ENCODE data around the gene IL4I1. TPM values are rescaled to one million over a fixed set of nuclear protein-coding genes. Genes with fewer than 3 reads are reported as not detected.

The IL4I1 gene
- total RNA-seq, 1 experiment from 2014 or later, result not detected

- H3K9me3 Mint-ChIP-seq (ENCODE audit: unreplicated experiment), result no peaks in the 10 kb centered on the region
- CTCF ChIA-PET, result no interaction called here
- intact Hi-C loops (cut with micrococcal nuclease), result no loop called here
Measured at GRCh38 chr19:49873834-49874233, 22.9 kb downstream of the IL4I1 start.

DNA sequence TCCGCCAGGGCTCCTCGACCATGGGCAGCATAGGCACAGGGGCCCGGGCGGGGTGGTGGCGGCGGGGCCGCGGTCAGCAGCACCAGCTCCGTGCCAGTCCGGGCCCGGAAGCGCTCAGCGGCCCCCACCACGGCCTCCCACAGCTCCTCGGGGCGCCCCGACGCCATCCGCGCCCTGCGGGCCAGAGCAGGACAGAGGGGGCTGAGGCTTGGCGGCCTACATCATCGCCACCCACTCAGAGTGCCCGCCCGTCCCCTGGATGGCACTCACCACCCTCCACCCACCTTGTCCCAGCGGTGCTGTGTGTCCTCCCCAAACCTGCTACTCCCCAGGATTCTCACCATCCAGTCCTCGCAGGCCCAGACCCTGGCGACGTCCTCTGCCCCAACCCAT lies 23.6 kb downstream of the IL4I1 start:
- intact Hi-C loops (cut with micrococcal nuclease), result no loop called here
- ChIA-PET POLR2A (interaction anchor here (0.6 kb wide), 1 partner anchor 132 kb away, joined by 3 read pairs; no protein-coding TSS in a partner anchor), CTCF (no interaction called here)
- BruUV-seq (replicated peaks), result no TSS peak
- H3K9me3 Mint-ChIP-seq (ENCODE audit: unreplicated experiment), result no peaks in the 10 kb centered on the region
- peaks cover 29% of the 10 kb centered on the region for H3K36me3 Mint-ChIP-seq (ENCODE audit: insufficient read depth, unreplicated experiment)
- no peaks in the 10 kb centered on the region for H3K27me3 Mint-ChIP-seq (ENCODE audit: insufficient read depth, unreplicated experiment)
- no peak overlapping the region for H3K27ac Mint-ChIP-seq (ENCODE audit: low read depth, unreplicated experiment)
- DNase-seq (ENCODE audit: unreplicated experiment), result no peak
- peaks cover 6% of the 10 kb centered on the region for H3K4me1 Mint-ChIP-seq (ENCODE audit: insufficient read depth, unreplicated experiment)
- H3K4me3 Mint-ChIP-seq (ENCODE audit: unreplicated experiment), result no peak overlapping the region
- TF ChIP-seq CTCF (IDR thresholded peaks at IDR 0.05; ENCODE audit: unreplicated experiment), result no peak

More at GRCh38 chr19:49873834-49874233, 22.9 kb downstream of the IL4I1 start:
- no peak overlapping the region for H3K27ac Mint-ChIP-seq (ENCODE audit: low read depth, unreplicated experiment)
- BruUV-seq (replicated peaks), result no TSS peak
- no peak overlapping the region for H3K4me3 Mint-ChIP-seq (ENCODE audit: unreplicated experiment)
- H3K36me3 Mint-ChIP-seq (ENCODE audit: insufficient read depth, unreplicated experiment), result peaks cover 36% of the 10 kb centered on the region
- TF ChIP-seq CTCF (IDR thresholded peaks at IDR 0.05; ENCODE audit: unreplicated experiment), result no peak
- DNase-seq (ENCODE audit: unreplicated experiment), result no peak
- peaks cover 7% of the 10 kb centered on the region for H3K4me1 Mint-ChIP-seq (ENCODE audit: insufficient read depth, unreplicated experiment)
- H3K27me3 Mint-ChIP-seq (ENCODE audit: insufficient read depth, unreplicated experiment), result no peaks in the 10 kb centered on the region
- POLR2A ChIA-PET, result no interaction called here

DNA sequence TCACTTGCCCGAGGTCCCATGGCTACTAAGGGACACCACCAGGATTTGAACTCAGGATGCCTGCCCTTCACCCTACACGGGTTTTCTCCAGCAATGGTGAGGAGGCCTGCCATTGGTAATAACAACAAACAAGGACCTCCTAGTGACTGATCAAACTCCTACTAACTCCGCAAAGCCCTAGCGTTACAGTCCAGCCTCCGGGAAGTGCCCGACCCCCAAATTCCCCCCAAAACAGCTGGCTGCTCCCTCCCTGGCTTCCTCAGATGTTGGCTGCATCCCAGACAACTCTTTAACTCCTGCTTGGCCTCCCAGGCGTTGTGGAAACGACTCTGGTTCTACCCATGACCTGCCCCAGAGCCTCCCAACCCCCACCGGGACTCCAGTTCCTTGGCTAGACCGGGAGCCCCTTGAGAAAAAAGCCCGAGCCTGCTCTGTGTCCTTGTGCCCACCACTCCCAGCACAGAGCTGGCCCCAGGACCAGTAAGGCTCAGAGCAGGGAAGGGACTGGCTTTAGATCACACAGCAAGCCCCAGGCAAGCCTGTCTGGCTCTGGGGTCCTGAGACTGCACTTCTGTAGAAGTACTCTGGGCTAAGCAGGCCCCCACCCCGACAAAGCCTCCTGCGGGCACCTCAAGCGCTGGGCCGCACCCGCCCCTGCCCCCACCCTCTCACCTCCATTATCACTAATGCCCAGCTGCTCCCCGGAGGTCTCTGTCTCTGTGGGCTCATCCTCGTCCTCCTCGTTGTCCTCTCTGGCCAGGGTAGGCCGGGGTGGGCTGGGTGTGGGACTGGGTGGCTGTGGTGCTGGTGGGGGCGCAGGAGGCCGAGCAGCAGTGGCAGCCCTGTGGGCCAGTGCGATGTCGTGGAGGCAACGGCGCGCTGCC lies 24.2 kb downstream of the IL4I1 start:
- no peaks in the 10 kb centered on the region for H3K9me3 Mint-ChIP-seq (ENCODE audit: unreplicated experiment)
- ChIA-PET CTCF (no interaction called here), POLR2A (interaction anchor here (0.6 kb wide), 2 partner anchors 109 to 131 kb away, joined by 3 read pairs; partner anchors contain the start of gene TSKS)
- H3K4me1 Mint-ChIP-seq (ENCODE audit: insufficient read depth, unreplicated experiment), result peaks cover 6% of the 10 kb centered on the region
- BruUV-seq (replicated peaks), result no TSS peak
- no peak for TF ChIP-seq CTCF (IDR thresholded peaks at IDR 0.05; ENCODE audit: unreplicated experiment)
- H3K27me3 Mint-ChIP-seq (ENCODE audit: insufficient read depth, unreplicated experiment), result no peaks in the 10 kb centered on the region
- no peak overlapping the region for H3K27ac Mint-ChIP-seq (ENCODE audit: low read depth, unreplicated experiment)
- peaks cover 30% of the 10 kb centered on the region for H3K36me3 Mint-ChIP-seq (ENCODE audit: insufficient read depth, unreplicated experiment)
- DNase-seq (ENCODE audit: unreplicated experiment), result no peak
- no peak overlapping the region for H3K4me3 Mint-ChIP-seq (ENCODE audit: unreplicated experiment)
- intact Hi-C loops (cut with micrococcal nuclease), result no loop called here

DNA sequence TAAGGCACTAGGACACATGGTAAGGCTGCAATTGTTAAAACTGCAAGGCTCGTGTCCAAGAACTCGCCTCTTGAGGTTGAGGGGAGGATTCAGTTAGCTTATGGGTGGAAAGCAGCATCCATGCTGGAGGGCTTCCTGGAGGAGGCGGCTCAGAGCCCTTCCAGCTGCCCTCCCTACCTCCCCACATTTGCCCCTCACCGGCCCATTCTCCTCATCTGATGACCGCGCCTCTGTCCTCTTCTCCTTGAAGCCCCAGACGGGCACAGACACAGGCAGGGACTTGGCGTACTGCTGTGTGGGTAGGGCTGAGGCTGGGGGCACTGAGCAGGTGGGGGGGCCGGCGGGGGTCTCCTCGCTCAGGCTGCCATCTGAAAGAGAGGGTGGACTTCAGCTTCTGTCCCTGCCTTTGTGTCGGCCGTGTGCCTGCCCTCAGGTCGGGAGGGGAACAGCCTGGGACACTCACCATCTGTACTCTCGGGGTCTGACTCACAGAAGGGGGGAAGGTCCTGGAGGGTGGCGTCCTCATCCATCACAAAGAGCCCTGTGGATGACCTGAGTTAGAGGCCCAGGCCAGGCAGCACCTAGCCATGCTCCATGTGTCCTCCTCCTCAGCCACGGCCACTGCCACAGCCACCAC lies 25.2 kb downstream of the IL4I1 start:
- no peaks in the 10 kb centered on the region for H3K9me3 Mint-ChIP-seq (ENCODE audit: unreplicated experiment)
- no peaks in the 10 kb centered on the region for H3K27me3 Mint-ChIP-seq (ENCODE audit: insufficient read depth, unreplicated experiment)
- H3K27ac Mint-ChIP-seq (ENCODE audit: low read depth, unreplicated experiment), result no peak overlapping the region
- no TSS peak for BruUV-seq (replicated peaks)
- POLR2A ChIA-PET, result interaction anchor here (2.8 kb wide), 1 partner anchor 19 kb away, joined by 40 read pairs; the partner anchor contains the start of gene PTOV1
- peaks cover 11% of the 10 kb centered on the region for H3K4me1 Mint-ChIP-seq (ENCODE audit: insufficient read depth, unreplicated experiment)
- no peak overlapping the region for H3K4me3 Mint-ChIP-seq (ENCODE audit: unreplicated experiment)
- no peak for DNase-seq (ENCODE audit: unreplicated experiment)
- intact Hi-C loops (cut with micrococcal nuclease), result no loop called here
- H3K36me3 Mint-ChIP-seq (ENCODE audit: insufficient read depth, unreplicated experiment), result peaks cover 37% of the 10 kb centered on the region
- TF ChIP-seq CTCF (IDR thresholded peaks at IDR 0.05; ENCODE audit: unreplicated experiment), result no peak
- CTCF ChIA-PET, result no interaction called here

Measured in MCF 10A (cell line).